Measurements from ENCODE around the gene PSD.

Gene PSD

DNA sequence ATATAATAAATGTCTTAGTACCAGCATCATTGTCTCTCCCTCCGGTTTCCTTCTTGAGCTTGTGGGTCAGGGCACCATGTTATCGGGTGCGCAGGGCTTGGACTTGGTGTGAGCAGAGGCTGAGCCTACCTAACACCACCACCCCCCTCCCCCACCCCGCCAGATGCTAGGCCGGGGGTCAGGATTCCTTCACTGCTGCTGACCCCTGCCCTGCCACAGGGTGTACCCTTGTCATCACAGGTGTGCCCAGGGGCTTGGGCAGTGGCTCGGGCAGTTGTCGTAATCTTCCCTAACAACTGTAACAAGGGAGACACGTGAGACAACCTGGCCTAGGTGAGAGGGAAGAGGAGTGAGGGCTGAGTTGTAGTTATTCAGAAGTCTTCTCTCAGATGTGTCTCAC lies 35.7 kb downstream of the PSD start:
- DNase-seq = no peak

GRCh38 chr10:102381983-102382382 lies 36.6 kb downstream of the PSD start:
- no peak for DNase-seq

GRCh38 chr10:102379383-102379782 lies 39.2 kb downstream of the PSD start:
- DNase-seq = no peak

- DNase-seq = no peak
Observed at GRCh38 chr10:102376901-102377300, 41.7 kb downstream of the PSD start.

- DNase-seq = no peak
Observed at GRCh38 chr10:102375867-102376266, 42.7 kb downstream of the PSD start.

- DNase-seq = no peak
Observed at GRCh38 chr10:102375250-102375649, 43.3 kb downstream of the PSD start.

DNA sequence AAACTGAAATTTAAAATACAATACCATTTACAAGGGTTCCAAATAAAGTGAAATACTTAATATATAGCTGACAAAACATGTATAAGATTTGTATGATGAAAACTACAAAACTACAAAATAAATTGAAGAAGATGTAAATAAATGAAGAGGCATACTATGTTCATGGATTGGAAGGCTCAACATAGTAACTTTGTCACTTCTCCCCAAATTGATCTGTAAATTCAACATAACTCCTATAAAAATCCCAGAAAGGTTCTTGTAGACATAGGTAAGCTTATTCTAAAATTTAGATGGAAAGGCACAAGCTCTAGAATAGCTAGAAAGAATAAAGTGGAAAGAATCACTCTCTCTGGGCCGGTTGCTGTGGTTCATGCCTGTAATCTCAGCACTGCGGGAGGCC lies 47.3 kb downstream of the PSD start:
- no peak for DNase-seq

- no peak for DNase-seq
Observed at GRCh38 chr10:102368077-102368476, 50.5 kb downstream of the PSD start.

- DNase-seq = no peak
Observed at GRCh38 chr10:102367441-102367840, 51.1 kb downstream of the PSD start.

GRCh38 chr10:102358712-102359382 lies 59.7 kb downstream of the PSD start:
- DNase-seq = no peak

GRCh38 chr10:102354451-102354850 lies 64.1 kb downstream of the PSD start:
- no peak for DNase-seq
